Keratinocyte (primary cell): Measurements from ENCODE around the gene ASB10.

ENCODE experiments used
- CTCF ChIP-seq, 3 experiments: IDR thresholded peaks in 1 of 3; conservative IDR thresholded peaks in 1 of 3; optimal IDR thresholded peaks in 1 of 3; 2 replicates in 2 of 3; 3 replicates in 1 of 3; pipeline versions ENCODE3 to v1.5.1; 2011; ENCODE audit warnings: low read length in 3 of 3, mild to moderate bottlenecking in 3 of 3, moderate library complexity in 2 of 3, control low read depth in 1 of 3, inconsistent platforms in 1 of 3; ENCODE audit not compliant: insufficient read depth in 2 of 3; ENCODE audit errors: extremely low read depth in 1 of 3
- EZH2 ChIP-seq: IDR thresholded peaks from one replicate; pipeline ENCODE4 v1.6.1; 2012; ENCODE audit warnings: inconsistent platforms, mild to moderate bottlenecking, low read length, moderate library complexity

- TF ChIP-seq CTCF (optimal IDR thresholded peaks at IDR 0.05 in 1 of 3, IDR thresholded peaks at IDR 0.05 in 1 of 3, conservative IDR thresholded peaks at IDR 0.05 in 1 of 3; ENCODE audit: extremely low read depth in 1 of 3, insufficient read depth in 2 of 3, low read length in 3 of 3) (no peak), EZH2 (no peak)
Measured at GRCh38 chr7:151179287-151179860, 7.7 kb downstream of the ASB10 start.
